Ovary (tissue), 3 donors: ENCODE measurements around the gene TTC4.

Experiments
- EP300 ChIP-seq: sonication (generic); formaldehyde crosslinking; IDR thresholded peaks from one replicate; pipeline ENCODE4 v1.6.1; 2017; ENCODE audit warnings: antibody characterized with exemption
- POLR2A ChIP-seq: fragments of 450-650 bp; IDR thresholded peaks from one replicate; pipeline ENCODE4 v1.6.1; 2017; ENCODE audit warnings: antibody characterized with exemption, mild to moderate bottlenecking, moderate library complexity
- TF ChIP-seq, protein P1 (sequence below), 3 donors: fragments of 450-650 bp in 2 of 3; fragments of 200-600 bp in 1 of 3; IDR thresholded peaks; one replicate each; pipeline versions ENCODE4 v1.5.1 to v1.8.0; 2016 to 2022; ENCODE audit warnings: antibody characterized with exemption in 3 of 3, mild to moderate bottlenecking in 1 of 3
- donor health status: DM: no; HTN: no; CAD: no.

DNA sequence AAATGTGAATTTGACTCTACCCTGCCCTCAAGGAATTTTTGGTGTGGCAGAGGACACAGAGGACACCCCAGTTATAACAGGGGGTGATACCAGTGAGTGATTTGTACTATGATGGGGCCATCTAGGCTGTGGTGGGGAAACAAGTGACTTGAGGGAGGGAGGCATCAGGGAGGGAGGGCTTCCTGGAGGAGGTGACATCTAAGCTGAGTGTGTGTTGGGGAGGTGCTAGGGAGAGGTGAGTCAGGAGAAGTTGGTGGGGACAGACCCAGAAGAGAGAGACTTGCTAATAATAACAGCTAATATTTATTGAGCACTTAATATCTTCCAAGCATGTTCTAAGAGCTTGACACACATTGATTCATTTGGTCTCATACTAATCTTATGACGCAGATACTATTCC lies 19.9 kb upstream of the TTC4 start:
- TF ChIP-seq, protein P1, sequence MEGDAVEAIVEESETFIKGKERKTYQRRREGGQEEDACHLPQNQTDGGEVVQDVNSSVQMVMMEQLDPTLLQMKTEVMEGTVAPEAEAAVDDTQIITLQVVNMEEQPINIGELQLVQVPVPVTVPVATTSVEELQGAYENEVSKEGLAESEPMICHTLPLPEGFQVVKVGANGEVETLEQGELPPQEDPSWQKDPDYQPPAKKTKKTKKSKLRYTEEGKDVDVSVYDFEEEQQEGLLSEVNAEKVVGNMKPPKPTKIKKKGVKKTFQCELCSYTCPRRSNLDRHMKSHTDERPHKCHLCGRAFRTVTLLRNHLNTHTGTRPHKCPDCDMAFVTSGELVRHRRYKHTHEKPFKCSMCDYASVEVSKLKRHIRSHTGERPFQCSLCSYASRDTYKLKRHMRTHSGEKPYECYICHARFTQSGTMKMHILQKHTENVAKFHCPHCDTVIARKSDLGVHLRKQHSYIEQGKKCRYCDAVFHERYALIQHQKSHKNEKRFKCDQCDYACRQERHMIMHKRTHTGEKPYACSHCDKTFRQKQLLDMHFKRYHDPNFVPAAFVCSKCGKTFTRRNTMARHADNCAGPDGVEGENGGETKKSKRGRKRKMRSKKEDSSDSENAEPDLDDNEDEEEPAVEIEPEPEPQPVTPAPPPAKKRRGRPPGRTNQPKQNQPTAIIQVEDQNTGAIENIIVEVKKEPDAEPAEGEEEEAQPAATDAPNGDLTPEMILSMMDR (IDR thresholded peaks at IDR 0.05) = no peak
- TF ChIP-seq EP300 (no peak), POLR2A (no peak)
